ENCODE data around the gene TTC24. TPM values are rescaled to one million over a fixed set of nuclear protein-coding genes. Genes with fewer than 3 reads are reported as not detected.

TTC24 gene
- polyA plus RNA-seq (not detected in 2 replicates), polyA minus RNA-seq (not detected in 2 replicates)

DNA sequence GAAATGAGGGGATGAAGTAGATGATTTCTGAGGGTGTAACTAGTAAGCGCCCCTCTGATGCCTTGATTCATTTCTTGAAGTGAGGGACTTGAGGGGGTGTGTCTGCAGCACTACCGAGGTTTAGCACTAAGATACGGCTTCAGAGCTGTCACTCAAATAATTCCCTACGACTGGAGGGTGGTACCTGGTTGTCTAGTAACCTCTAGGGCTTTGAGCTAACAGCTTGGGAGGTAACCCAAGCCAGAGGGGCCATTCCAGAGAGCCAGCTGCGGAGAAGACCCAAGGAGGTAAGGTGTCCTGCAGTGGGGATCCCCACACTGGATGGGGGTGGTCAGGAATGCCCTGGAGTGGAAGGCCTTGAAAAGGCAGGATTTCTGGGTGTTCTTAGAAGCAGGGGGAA, at the start of gene TTC24:
Gene TTC24, plus strand, starts transcription at position 252 of the 400 bp plus-strand sequence. CDS start 1,642 bp downstream, outside the sequence.
- Histone ChIP-seq H3K27ac (ENCODE audit: low read length) (no peak within 1 kb of the TSS), H3K36me3 (ENCODE audit: insufficient read depth, low read length) (no peaks in the 10 kb centered on the region), H3K9ac (ENCODE audit: low read length) (no peak within 1 kb of the TSS)

DNA sequence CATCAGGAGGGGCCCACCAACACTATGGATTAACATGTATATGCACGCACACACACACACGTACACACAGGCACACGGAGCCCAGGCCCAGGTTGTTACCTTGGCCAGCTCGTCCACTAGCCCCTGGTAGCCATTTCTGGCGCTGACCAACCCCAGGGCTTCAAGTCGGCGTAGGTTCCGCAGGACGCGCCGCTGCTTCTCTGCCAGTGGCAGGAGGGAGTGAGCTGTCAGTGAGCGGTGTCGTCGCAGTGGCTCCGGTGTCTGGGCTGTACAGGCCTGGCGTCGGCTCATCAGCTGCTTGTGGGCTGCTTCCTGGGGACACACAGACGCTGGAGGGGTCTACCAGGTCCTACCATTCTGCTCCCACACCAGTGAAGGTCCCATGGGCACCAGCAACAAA, 49.5 kb upstream of the TTC24 start:
- TF ChIP-seq, protein P1, sequence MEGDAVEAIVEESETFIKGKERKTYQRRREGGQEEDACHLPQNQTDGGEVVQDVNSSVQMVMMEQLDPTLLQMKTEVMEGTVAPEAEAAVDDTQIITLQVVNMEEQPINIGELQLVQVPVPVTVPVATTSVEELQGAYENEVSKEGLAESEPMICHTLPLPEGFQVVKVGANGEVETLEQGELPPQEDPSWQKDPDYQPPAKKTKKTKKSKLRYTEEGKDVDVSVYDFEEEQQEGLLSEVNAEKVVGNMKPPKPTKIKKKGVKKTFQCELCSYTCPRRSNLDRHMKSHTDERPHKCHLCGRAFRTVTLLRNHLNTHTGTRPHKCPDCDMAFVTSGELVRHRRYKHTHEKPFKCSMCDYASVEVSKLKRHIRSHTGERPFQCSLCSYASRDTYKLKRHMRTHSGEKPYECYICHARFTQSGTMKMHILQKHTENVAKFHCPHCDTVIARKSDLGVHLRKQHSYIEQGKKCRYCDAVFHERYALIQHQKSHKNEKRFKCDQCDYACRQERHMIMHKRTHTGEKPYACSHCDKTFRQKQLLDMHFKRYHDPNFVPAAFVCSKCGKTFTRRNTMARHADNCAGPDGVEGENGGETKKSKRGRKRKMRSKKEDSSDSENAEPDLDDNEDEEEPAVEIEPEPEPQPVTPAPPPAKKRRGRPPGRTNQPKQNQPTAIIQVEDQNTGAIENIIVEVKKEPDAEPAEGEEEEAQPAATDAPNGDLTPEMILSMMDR (IDR thresholded peaks at IDR 0.05; ENCODE audit: poor library complexity, severe bottlenecking), result no peak
- TF ChIP-seq EZH2 (IDR thresholded peaks at IDR 0.05; ENCODE audit: borderline replicate concordance, insufficient read depth, low read length, poor library complexity, severe bottlenecking) (no peak), EP300 (conservative IDR thresholded peaks at IDR 0.05; ENCODE audit: poor library complexity, severe bottlenecking) (no peak), RAD21 (conservative IDR thresholded peaks at IDR 0.05) (no peak), SMC3 (conservative IDR thresholded peaks at IDR 0.05; ENCODE audit: poor library complexity) (no peak), TAF1 (IDR thresholded peaks at IDR 0.05; ENCODE audit: low read depth) (no peak), POLR2AphosphoS5 (IDR thresholded peaks at IDR 0.05) (no peak), MXI1 (conservative IDR thresholded peaks at IDR 0.05; ENCODE audit: poor library complexity, severe bottlenecking) (no peak)
- TF ChIP-seq, protein P2, sequence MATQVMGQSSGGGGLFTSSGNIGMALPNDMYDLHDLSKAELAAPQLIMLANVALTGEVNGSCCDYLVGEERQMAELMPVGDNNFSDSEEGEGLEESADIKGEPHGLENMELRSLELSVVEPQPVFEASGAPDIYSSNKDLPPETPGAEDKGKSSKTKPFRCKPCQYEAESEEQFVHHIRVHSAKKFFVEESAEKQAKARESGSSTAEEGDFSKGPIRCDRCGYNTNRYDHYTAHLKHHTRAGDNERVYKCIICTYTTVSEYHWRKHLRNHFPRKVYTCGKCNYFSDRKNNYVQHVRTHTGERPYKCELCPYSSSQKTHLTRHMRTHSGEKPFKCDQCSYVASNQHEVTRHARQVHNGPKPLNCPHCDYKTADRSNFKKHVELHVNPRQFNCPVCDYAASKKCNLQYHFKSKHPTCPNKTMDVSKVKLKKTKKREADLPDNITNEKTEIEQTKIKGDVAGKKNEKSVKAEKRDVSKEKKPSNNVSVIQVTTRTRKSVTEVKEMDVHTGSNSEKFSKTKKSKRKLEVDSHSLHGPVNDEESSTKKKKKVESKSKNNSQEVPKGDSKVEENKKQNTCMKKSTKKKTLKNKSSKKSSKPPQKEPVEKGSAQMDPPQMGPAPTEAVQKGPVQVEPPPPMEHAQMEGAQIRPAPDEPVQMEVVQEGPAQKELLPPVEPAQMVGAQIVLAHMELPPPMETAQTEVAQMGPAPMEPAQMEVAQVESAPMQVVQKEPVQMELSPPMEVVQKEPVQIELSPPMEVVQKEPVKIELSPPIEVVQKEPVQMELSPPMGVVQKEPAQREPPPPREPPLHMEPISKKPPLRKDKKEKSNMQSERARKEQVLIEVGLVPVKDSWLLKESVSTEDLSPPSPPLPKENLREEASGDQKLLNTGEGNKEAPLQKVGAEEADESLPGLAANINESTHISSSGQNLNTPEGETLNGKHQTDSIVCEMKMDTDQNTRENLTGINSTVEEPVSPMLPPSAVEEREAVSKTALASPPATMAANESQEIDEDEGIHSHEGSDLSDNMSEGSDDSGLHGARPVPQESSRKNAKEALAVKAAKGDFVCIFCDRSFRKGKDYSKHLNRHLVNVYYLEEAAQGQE (IDR thresholded peaks at IDR 0.05; ENCODE audit: borderline replicate concordance), result no peak
- H3K9me2 ChIP-seq (ENCODE audit: insufficient read depth, low read length), result no peaks in the 10 kb centered on the region
- no peak overlapping the region for H3K9ac ChIP-seq (ENCODE audit: low read length)
- H3K27ac ChIP-seq (ENCODE audit: low read length), result no peak overlapping the region
- H2AFZ ChIP-seq (ENCODE audit: low read depth, low read length), result no peak overlapping the region
- H3K9me3 ChIP-seq (ENCODE audit: low read length), result no peaks in the 10 kb centered on the region
- no peak overlapping the region for H3K4me3 ChIP-seq (ENCODE audit: low read length)
- no peaks in the 10 kb centered on the region for H3K27me3 ChIP-seq (ENCODE audit: insufficient read depth, low read depth, low read length)
- no peaks in the 10 kb centered on the region for H3F3A ChIP-seq (ENCODE audit: insufficient read depth, low read length, poor library complexity, severe bottlenecking)
- no peaks in the 10 kb centered on the region for H3K79me2 ChIP-seq (replicated peaks; ENCODE audit: insufficient read depth, low read length)
- no peaks in the 10 kb centered on the region for H4K20me1 ChIP-seq (ENCODE audit: insufficient read depth)
- no peaks in the 10 kb centered on the region for H3K36me3 ChIP-seq (ENCODE audit: insufficient read depth, low read length)
- no peak overlapping the region for H3K4me2 ChIP-seq (ENCODE audit: low read length)

More for the DNA sequence above, at the start of gene TTC24:
- Histone ChIP-seq H3K4me3 (ENCODE audit: low read length) (no peak within 1 kb of the TSS), H2AFZ (ENCODE audit: low read depth, low read length) (no peak within 1 kb of the TSS), H3K4me2 (ENCODE audit: low read length) (no peak within 1 kb of the TSS), H3K9me2 (ENCODE audit: insufficient read depth, low read length) (no peaks in the 10 kb centered on the region), H3K79me2 (replicated peaks; ENCODE audit: insufficient read depth, low read length) (no peaks in the 10 kb centered on the region), H3K9me3 (ENCODE audit: low read length) (no peaks in the 10 kb centered on the region), H3F3A (ENCODE audit: insufficient read depth, low read length, poor library complexity, severe bottlenecking) (no peaks in the 10 kb centered on the region), H4K20me1 (ENCODE audit: insufficient read depth) (no peaks in the 10 kb centered on the region), H3K27me3 (ENCODE audit: insufficient read depth, low read depth, low read length) (no peaks in the 10 kb centered on the region)
- no peak for TF ChIP-seq MXI1 (conservative IDR thresholded peaks at IDR 0.05; ENCODE audit: poor library complexity, severe bottlenecking)
- no peak for TF ChIP-seq TAF1 (IDR thresholded peaks at IDR 0.05; ENCODE audit: low read depth)
- TF ChIP-seq, protein P2 (IDR thresholded peaks at IDR 0.05; ENCODE audit: borderline replicate concordance), result no peak
- no peak for TF ChIP-seq RAD21 (conservative IDR thresholded peaks at IDR 0.05)
- no peak for TF ChIP-seq POLR2AphosphoS5 (IDR thresholded peaks at IDR 0.05)
- TF ChIP-seq EP300 (conservative IDR thresholded peaks at IDR 0.05; ENCODE audit: poor library complexity, severe bottlenecking), result no peak
- TF ChIP-seq SMC3 (conservative IDR thresholded peaks at IDR 0.05; ENCODE audit: poor library complexity), result no peak
- TF ChIP-seq, protein P1 (IDR thresholded peaks at IDR 0.05; ENCODE audit: poor library complexity, severe bottlenecking), result no peak

Data from neural cell (in vitro differentiated cells).